Tibial nerve (tissue), 4 donors: Measurements from ENCODE around the gene TRIP13. TPM values are rescaled to one million over a fixed set of nuclear protein-coding genes. Genes with fewer than 3 reads are reported as not detected.

Experiments
- DNase-seq, 2 donors: peaks; one replicate each; pipeline ENCODE4 v3.0.0-alpha.2; 2019; ENCODE audit warnings: low spot score in 2 of 2
- H3K27ac ChIP-seq, 4 donors: fragments of 200-600 bp; sonication (generic) in 3 of 4; one replicate each; pipeline ENCODE4 v1.5.1; 2017 to 2019; ENCODE audit warnings: mild to moderate bottlenecking in 1 of 4
- H3K27me3 ChIP-seq, 2 donors: fragments of 200-600 bp; sonication (generic) in 1 of 2; one replicate each; pipeline versions ENCODE4 v1.5.1 to v1.6.0; 2017 to 2019
- H3K36me3 ChIP-seq, 3 donors: fragments of 200-600 bp; sonication (generic); one replicate each; pipeline ENCODE4 v1.5.1; 2018 to 2019
- H3K4me1 ChIP-seq, 4 donors: fragments of 200-600 bp; sonication (generic) in 3 of 4; one replicate each; pipeline ENCODE4 v1.5.1; 2017 to 2019
- H3K4me3 ChIP-seq, 4 donors: fragments of 200-600 bp; sonication (generic) in 3 of 4; one replicate each; pipeline ENCODE4 v1.5.1; 2017 to 2019; ENCODE audit warnings: mild to moderate bottlenecking in 1 of 4, moderate library complexity in 1 of 4
- H3K9me3 ChIP-seq, 4 donors: fragments of 200-600 bp; sonication (generic) in 3 of 4; one replicate each; pipeline ENCODE4 v1.5.1; 2017 to 2019
- EP300 ChIP-seq, 2 donors: sonication (generic); formaldehyde crosslinking; IDR thresholded peaks; one replicate each; pipeline ENCODE4 v1.6.1; 2017; ENCODE audit warnings: antibody characterized with exemption in 2 of 2, mild to moderate bottlenecking in 1 of 2
- POLR2A ChIP-seq, 2 donors: fragments of 450-650 bp; IDR thresholded peaks; one replicate each; pipeline ENCODE4 v1.6.1; 2017; ENCODE audit warnings: antibody characterized with exemption in 2 of 2, mild to moderate bottlenecking in 2 of 2, moderate library complexity in 2 of 2
- whole genome bisulfite sequencing, 2 donors: methylation state at CpG; one replicate each; pipeline ENCODE4 v1.1.5; 2018; 5-methylcytosine and 5-hydroxymethylcytosine counted together
- total RNA-seq, 4 donors: library from RNA; depleted of rRNA; stranded (reverse); fragments of >200 nt; gene quantifications; one replicate each; pipeline ENCODE4 v1.1.0, GENCODE V29; 2016
- TF ChIP-seq, protein P1 (sequence below), 5 experiments: fragments of 200-600 bp in 3 of 5; fragments of 450-650 bp in 2 of 5; sonication (generic) in 3 of 5; IDR thresholded peaks; one replicate each; pipeline ENCODE4 v1.5.1; 2016 to 2019; ENCODE audit warnings: antibody characterized with exemption in 5 of 5, mild to moderate bottlenecking in 3 of 5, moderate library complexity in 2 of 5

The TRIP13 gene
- total RNA-seq, 4 donors from 2014 or later: 0.30 to 1.3 (median 0.52) TPM

DNA sequence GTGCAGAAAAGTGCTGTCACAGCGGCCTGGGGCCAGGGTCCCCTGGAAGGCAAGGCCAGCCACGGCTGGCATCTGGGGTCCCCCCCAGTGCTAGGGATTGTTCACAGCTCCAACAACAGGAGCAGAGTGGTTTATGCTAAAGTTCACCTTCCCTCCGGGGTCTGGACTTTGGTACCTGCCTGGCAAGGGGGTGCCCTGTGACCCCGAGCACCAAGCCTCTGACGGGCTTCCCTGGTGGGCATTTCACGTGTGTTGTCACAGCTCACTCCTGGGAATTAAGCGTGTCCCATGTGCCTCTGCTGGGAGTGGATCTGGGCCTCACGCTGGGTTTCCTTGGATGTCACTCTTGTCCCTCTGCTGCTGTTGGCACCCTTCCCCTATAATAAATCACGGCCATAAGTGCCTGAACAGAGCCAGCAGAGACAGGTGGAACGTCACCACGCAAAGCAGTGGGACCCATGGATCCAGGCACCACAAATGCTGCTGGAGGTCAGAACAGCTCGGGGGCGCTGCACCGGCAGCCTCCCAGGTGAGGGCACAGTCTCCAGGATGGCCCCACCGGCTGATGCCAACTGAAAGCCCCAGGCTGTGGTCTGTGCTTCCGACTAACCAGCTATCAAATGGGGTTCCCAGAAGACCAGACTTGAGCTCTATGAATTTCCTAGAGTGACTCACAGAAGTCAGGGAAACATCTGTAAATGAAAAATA lies 24.1 kb upstream of the TRIP13 start:
- H3K36me3 ChIP-seq: peaks cover 0 to 99% (median 27%) of the 10 kb centered on the region in 3 donors
- no peak overlapping the region for H3K4me3 ChIP-seq
- peaks cover 0 to 12% (median 0%) of the 10 kb centered on the region in 4 donors for H3K4me1 ChIP-seq
- H3K9me3 ChIP-seq: no peaks in the 10 kb centered on the region
- H3K27ac ChIP-seq: no peak overlapping the region
- no peaks in the 10 kb centered on the region for H3K27me3 ChIP-seq
- no peak for TF ChIP-seq POLR2A (IDR thresholded peaks at IDR 0.05)
- TF ChIP-seq, protein P1, sequence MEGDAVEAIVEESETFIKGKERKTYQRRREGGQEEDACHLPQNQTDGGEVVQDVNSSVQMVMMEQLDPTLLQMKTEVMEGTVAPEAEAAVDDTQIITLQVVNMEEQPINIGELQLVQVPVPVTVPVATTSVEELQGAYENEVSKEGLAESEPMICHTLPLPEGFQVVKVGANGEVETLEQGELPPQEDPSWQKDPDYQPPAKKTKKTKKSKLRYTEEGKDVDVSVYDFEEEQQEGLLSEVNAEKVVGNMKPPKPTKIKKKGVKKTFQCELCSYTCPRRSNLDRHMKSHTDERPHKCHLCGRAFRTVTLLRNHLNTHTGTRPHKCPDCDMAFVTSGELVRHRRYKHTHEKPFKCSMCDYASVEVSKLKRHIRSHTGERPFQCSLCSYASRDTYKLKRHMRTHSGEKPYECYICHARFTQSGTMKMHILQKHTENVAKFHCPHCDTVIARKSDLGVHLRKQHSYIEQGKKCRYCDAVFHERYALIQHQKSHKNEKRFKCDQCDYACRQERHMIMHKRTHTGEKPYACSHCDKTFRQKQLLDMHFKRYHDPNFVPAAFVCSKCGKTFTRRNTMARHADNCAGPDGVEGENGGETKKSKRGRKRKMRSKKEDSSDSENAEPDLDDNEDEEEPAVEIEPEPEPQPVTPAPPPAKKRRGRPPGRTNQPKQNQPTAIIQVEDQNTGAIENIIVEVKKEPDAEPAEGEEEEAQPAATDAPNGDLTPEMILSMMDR (IDR thresholded peaks at IDR 0.05): no peak
- TF ChIP-seq EP300 (IDR thresholded peaks at IDR 0.05): no peak
- DNase-seq: no peak
- 89 to 93% methylated on average over 16 of the region's 16 CpGs for WGBS, 2 donors

DNA sequence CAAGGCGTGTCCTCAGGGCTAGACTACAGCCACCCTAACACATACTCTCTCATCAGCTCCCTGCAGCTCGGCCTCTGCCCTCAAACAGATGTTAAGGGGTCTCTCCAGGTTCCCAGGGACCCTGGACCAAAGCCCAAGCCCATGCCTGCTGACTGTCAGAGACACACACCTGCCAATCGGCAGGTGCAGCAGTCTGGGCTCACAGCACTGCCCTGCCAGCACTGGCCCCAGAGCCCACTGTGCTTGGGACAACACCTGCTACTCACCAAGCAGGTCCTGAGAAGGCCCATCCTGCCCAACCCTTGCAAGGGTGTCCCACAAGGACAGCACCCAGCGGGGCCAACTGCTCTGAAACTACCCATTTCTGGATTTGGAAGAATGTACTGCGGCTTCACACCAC lies 21.7 kb upstream of the TRIP13 start:
- H3K27me3 ChIP-seq: no peaks in the 10 kb centered on the region
- DNase-seq: no peak
- H3K4me3 ChIP-seq: no peak overlapping the region
- H3K4me1 ChIP-seq: no peaks in the 10 kb centered on the region
- H3K36me3 ChIP-seq: peaks cover 2 to 99% (median 30%) of the 10 kb centered on the region in 3 donors
- no peaks in the 10 kb centered on the region for H3K9me3 ChIP-seq
- no peak for TF ChIP-seq POLR2A (IDR thresholded peaks at IDR 0.05)
- TF ChIP-seq, protein P1 (IDR thresholded peaks at IDR 0.05): no peak
- TF ChIP-seq EP300 (IDR thresholded peaks at IDR 0.05): no peak
- 95 to 96% methylated on average over 5 of the region's 5 CpGs for WGBS, 2 donors
- no peak overlapping the region for H3K27ac ChIP-seq

DNA sequence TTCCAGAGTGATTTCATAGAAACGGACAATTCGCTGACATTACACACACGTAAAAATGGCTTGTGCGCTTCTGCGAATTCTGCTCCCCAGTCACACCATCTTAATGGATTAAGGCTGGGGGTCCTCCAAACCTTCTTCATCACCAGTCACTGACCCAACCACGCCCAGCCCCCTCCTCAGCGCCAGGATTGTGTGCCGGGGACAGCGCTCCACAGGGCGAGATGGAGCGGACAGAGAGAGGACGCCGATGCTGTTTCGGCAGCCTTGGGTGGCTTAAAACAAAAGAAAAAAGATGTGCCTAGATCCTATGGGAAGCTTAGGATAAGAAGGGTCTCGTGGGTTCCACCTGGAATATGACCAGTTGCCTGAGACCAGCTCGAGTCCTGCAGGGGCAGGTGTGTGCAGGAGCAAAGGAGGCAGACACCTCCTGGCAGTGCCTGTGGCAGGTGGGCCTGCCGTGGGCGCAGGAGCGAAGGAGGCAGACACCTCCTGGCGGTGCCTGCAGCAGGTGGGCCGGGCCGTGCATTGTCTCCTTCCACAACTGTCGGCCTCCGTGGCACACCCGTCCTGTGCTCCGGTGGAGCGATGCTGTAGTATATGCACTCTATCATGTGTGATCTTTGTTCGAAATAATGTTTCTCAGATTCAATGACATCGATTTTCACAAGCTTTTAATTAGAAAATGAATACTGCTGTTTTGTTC lies 20.9 kb upstream of the TRIP13 start:
- TF ChIP-seq EP300 (IDR thresholded peaks at IDR 0.05): no peak
- H3K27me3 ChIP-seq: no peaks in the 10 kb centered on the region
- H3K4me1 ChIP-seq: no peaks in the 10 kb centered on the region
- H3K9me3 ChIP-seq: no peaks in the 10 kb centered on the region
- DNase-seq: no peak
- H3K27ac ChIP-seq: no peak overlapping the region
- 97% methylated on average over 29 of the region's 29 CpGs for WGBS, 2 donors
- peaks cover 2 to 99% (median 34%) of the 10 kb centered on the region in 3 donors for H3K36me3 ChIP-seq
- H3K4me3 ChIP-seq: no peak overlapping the region

DNA sequence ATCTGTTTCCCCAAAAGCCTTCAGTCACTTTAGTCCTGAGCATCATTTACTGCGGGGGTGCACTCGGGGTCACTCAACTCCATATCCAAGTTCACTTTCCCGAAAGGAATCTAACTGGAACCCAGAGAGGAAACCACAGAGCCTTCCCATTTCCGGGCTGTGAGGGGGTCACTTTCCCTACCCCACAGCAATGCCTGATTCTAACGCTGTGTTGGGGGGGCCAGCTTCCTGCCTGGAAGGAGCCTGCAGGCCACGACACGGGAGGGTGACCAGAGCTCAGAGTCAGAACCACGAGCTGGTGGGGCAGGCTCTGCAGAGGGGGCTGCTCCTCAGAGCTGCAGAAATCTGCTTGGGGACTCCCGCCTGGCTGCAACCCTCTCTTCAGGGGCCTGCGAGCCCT lies 20.4 kb upstream of the TRIP13 start:
- no peak overlapping the region for H3K4me3 ChIP-seq
- no peak for DNase-seq
- H3K36me3 ChIP-seq: peaks cover 2 to 99% (median 38%) of the 10 kb centered on the region in 3 donors
- no peak overlapping the region for H3K27ac ChIP-seq
- TF ChIP-seq POLR2A (IDR thresholded peaks at IDR 0.05) (no peak), EP300 (IDR thresholded peaks at IDR 0.05) (no peak)
- TF ChIP-seq, protein P1 (IDR thresholded peaks at IDR 0.05): no peak
- no peaks in the 10 kb centered on the region for H3K9me3 ChIP-seq
- 80 to 84% methylated on average over 10 of the region's 10 CpGs for WGBS, 2 donors
- no peaks in the 10 kb centered on the region for H3K4me1 ChIP-seq
- H3K27me3 ChIP-seq: no peaks in the 10 kb centered on the region

DNA sequence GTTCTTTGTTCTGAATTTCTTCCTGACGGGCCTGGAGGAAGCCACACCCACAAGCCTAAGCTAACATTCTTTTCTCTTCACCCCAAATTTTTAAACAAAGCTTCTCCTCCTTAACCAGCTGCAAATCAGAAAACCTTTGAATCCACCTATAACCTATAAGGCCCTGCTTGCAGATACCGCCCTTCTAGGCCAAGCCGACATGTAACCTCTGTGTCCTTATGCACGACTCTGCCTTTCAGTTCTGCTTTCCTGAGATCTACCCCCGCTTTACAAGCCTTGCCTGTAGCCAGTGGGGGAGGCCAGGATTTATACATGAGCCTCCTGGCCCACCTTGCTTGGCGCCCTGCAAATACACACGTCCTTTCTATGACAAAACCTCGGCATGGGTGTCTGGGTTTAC lies 19.4 kb upstream of the TRIP13 start:
- Histone ChIP-seq H3K4me3 (no peak overlapping the region), H3K9me3 (no peaks in the 10 kb centered on the region), H3K27me3 (no peaks in the 10 kb centered on the region), H3K27ac (no peak overlapping the region), H3K4me1 (no peaks in the 10 kb centered on the region), H3K36me3 (peaks cover 2 to 99% (median 41%) of the 10 kb centered on the region in 3 donors)
- TF ChIP-seq POLR2A (IDR thresholded peaks at IDR 0.05): no peak
- TF ChIP-seq EP300 (IDR thresholded peaks at IDR 0.05): no peak
- TF ChIP-seq, protein P1 (IDR thresholded peaks at IDR 0.05): no peak
- DNase-seq: no peak
- 79 to 83% methylated on average over 8 of the region's 8 CpGs for WGBS, 2 donors
